Activated CD4-positive, alpha-beta T cell treated with anti-CD3 and anti-CD28 coated beads, Interleukin-2, Interleukin-4, amounts not matched to agents 100 ng/mL and 50 ng/mL, durations not matched to agents 16 hours and 8 hours (primary cell): ENCODE measurements around the gene ZYX.

Experiments
- DNase-seq: peaks from one replicate; pipeline ENCODE4 v3.0.0-alpha.2; 2020; ENCODE audit warnings: low spot score

ZYX gene

DNA sequence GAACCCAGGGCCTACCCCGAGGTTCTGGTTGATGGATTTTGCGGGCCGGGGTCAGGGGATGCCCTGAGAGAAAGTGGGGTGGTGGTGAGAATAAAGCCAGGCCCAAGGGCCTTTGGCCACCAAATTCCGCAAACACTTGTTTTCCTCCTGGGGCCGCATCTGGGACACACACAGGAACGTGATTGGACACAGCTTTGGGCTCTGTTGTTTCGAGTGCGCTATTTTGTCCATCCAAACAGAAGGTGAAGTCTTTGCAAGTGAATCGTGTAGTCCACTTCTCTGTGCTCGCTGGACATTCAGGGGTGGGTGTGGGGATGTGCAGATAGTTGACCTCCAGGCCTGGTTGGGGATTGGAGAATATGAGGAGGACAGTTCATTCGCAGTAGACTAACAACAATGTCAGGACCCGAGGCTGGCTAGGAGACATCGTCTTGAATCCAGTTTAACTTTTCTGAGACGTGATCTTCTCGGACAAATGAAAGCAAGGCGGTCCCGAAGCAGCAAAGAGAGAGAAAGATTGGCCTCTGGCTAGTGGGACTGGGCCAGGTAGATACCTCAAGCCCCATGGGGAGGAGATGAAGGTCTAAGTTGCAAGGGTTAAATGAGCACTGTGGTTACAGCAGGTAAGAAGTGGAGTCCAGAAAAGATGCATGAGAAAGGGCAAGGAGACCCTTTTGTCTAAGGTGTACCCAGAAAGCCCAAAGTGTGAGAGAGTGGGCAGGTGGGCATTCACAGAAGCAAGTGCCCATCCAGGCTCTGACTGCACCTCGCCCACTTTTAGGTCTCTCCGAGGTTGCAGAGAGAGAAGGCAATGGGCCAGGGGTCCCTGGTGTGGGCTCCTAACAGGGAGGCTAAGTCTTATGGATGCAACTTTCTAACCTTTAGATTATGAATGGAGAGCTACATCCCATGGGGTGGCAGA lies 17.9 kb upstream of the ZYX start:
- DNase-seq: no peak

DNA sequence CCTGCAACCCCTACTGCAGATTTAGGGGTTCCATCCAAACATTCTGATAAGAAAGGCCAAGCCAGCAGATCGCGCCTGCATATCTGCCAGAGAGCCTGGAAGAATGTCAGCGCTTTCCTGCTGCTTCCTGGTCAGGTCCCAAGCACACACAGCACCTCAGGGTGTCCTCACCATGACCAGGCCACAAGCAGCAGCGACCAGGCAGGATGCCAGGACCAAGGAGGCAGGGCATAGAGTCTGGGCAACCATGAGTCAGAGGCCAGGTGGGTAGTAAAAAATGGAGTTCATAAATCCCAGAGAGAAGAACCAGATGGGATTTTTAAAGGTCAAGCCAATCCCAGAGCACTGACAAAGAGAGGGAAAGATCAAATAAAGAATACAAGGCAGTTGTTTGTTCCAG lies 13.2 kb upstream of the ZYX start:
- no peak for DNase-seq

DNA sequence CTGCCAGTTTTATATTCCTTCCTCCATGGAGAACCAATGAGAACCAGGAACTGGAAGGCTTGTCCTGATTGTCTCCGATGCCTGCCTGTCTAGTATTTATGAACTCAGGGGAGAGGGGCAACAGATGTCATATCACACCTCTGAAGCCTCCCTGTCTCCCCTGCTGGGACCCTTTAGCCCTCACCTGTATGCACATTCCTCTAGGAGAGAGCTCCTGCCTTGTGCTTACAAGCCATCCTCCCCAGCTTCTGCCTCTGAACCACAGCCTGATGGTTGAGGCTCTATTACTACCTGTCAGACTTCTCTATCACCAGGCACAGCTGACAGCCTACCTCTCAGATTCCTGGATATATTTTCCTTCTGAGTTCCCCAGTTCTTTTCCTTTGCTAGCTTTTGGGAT lies 12.8 kb upstream of the ZYX start:
- DNase-seq: no peak

DNA sequence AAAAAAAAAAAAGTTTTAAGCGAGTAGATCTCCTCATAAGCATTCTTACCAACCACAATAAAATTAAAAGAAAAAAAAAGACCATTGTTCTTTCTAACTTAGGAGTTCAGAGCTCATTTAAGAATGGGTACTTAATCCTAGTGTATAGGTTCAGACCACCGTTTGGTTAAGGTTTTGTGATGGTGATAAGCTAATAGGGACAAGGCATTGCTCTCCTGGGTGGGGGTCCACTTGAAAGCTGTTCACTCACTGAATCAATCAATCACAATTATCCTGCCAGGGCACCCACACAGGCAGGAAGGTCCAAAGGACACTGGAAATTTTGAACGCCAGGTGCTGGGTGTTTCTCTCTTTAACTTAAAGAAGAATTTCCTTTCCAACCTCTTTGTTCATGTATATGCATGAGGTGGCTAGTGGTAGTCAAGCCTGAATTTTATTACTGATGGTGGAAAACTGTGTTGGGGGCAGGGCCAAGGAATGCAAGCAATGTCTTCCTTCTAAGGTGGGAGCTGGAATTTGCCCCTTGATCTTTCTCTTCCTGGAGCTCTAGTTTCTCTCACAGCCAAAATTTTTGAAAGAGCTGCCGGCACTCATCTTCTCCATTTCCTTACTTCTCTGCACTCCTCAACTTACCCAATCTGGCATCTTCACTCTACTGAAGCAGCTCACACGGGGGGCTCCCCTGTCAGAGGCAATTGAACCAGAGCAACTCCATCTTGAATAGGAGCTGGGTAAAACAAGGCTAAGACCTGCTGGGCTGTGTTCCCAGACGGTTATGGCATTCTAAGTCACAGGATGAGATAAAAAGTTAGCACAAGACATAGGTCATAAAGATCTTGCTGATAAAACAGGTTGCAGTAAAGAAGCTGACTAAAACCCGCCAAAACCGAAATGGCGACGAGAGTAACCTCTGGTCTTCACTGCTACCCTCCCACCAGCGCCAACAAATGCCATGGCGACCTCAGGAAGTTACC lies 11.2 kb upstream of the ZYX start:
- no peak for DNase-seq

DNA sequence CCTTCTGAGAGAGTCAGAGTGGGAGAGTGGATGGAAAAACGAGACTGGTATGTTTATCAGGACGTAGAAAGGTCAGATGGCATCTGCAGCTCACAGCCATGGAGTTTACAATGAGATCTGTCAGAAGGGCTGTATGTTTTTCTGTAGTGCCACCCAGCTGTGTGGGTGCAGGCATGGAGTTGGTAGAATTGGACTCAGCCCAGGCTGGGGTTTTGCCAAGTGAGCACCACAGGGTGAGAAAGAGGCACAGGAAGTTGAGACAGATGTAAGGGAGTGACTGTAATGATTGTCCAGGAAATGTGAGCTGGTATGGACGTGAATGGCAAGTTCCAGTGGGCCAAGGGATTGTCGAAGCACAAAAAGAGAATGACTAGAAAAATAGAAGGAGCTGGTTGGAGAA lies 9.1 kb upstream of the ZYX start:
- peak; percentile 61 for DNase-seq

DNA sequence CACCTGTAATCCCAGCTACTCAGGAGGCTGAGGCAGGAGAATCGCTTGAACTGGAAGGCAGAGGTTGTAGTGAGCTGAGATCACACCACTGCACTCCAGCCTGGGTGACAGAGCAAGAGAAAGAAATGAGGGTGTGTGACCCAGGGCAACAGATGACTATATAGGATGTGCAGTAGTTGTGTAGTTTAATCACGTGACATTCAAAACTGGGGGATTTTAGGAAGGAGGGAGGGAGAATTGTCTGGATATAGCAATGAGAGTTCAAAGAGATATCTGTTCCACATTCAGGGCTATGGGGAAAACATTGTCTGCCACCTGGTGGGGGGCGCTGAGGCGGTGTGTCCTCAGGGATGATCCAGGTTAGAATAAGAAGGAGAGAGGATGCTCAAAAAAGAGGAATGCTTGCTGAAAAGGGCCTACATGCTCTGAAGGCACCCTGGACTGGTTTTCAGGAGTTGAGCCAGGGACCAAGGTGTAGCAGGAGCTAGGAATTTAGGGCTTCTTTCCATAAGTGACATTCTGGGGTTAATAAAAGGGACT lies 7.8 kb upstream of the ZYX start:
- DNase-seq: no peak

DNA sequence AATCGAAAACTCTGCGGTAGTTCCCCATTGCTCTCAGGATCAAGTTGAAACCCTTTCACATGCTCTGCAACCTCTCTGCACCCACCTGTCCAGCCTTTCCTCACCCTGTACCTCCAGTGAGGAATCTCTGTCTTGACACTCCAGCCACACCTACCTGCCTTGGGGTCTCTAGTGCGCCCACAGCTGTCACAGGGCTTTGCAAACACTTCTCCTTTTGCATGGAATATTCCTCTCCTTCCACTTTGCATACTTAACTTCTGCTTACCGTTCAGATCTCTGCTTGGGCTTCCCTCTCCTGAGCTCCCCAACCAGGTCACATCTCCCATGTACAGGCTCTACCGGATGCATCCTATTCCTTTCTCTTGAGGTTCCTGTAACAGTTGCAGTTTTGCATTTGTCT lies 6.6 kb upstream of the ZYX start:
- no peak for DNase-seq

DNA sequence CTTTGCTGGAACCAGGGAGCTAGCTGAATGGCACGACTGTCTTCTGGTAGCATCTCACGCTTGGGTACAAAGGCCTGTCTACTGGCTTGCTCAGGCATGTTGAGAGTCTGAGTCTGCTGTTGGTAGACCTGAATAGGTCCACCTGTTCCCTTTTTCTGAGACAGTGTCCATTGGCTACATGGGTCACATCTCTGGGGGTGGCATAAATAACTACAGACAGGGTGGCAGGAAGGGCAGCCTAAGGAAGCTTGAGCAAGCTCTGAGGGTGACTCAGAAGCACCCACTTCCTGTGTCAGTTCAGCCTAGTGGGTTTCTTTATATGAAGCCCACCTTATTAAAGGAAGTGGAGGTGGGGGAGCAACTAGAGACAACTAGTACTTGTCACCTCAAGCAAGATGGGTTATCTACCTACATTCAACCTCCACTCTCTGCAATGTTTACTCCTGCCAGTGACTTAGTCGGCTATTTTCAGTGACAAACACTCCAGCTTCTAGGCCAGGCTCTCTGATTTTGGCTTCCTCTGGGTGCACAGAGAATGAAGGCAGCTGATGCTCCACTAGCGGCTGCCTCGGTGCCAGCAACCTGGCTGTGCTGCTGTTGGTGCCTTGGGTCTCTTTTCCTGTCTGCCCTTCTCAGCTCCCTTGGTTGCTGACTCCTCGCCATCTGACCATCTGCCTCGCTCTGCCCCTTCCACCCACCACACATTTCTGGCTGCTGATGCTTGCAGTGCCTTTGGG lies 5.7 kb upstream of the ZYX start:
- DNase-seq: peak; percentile 53

DNA sequence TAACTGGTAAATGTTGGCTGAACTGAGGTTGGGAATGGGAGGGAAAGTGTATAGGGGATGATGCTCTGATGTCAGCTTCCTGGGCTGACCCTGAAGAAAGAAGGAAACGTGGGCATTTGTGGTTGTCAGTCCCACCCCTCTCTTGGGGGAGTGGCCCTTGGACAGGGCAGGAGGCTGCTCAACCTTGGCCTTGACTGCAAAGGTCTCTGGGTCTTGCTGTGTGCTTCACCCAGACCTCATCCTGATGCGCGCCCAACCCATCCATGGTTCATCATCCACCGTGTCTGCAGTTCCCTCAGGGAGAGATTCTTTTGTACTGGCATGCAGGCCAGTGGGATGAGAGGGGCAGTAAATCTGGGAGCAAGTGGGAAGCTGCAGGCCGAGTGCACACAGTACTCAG lies 4.7 kb upstream of the ZYX start:
- DNase-seq: no peak

DNA sequence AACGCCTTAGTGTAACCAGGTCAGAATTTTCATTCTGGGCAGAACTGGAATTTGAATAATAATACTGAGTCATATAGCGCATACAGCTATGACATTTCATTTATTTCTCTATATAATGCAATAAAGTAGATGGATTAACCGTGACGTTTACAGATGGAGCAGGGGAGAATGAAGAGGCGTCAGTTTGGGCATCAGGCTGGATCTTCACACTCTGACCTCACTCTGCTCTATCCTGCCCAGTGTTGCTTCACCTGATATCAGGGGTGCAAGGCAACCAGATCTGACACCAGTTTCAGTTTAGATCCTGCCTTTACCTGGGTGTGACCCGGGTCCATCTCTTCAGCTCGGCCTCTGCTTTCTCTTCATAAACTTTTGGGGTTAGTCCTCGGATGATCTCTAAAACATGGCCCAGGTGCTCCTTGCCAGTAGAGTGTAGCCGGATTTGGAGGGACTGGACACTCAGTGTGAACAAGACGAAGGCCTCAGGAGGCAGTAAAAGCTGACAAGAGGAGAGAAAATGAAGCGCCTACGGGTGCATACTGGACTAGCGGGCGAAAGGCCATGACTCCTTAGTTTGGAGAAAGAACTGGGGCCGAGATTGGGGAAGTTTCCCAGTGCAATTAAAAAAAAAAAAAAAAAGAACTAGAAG lies 1.4 kb upstream of the ZYX start:
- no peak for DNase-seq

DNA sequence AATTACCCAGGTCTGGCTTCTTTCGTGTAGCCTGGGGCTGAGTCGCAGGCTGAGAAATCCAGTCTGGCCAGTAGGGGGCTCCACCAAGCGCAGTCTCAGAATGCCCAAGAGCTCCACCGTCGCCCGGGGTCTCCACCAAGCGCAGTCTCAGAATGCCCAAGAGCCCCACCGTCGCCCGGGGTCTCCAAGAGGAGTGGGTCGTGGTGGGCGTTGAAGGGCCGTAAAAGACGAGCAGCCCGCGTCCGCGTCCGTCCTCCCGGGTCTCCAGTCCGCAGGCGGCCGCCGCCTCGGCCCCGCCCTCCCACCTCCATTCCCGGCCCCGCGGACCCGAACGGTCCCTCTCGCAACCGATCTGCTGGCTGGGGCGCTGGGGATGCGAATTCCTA lies 892 bp upstream of the ZYX start:
- peak; percentile 88 for DNase-seq

DNA sequence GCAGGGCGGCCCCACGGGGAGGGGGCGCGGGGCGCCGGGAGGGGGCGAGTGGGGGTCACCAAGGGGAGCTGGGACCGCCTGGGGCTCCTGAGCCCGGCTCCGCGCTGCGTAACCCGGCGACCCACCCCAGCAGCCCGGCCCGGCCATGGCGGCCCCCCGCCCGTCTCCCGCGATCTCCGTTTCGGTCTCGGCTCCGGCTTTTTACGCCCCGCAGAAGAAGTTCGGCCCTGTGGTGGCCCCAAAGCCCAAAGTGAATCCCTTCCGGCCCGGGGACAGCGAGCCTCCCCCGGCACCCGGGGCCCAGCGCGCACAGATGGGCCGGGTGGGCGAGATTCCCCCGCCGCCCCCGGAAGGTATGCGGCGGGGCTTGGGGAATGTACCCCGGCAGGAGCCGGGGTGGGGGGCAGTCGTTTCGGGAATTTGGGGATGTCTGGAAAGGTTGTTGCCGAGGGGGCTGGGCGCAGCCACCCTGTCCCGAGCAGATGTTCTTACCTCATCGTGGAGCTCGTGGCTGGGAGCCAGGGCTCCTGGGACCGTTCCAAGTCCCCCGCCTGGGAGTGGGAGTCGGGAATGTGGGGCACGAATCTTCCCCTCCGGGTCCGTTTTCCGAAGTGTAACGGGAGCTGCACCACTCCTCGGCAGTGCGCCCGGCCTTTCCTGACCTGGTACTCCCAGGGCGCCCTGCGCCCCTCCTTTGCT lies 431 bp downstream of the ZYX start:
- no peak for DNase-seq

DNA sequence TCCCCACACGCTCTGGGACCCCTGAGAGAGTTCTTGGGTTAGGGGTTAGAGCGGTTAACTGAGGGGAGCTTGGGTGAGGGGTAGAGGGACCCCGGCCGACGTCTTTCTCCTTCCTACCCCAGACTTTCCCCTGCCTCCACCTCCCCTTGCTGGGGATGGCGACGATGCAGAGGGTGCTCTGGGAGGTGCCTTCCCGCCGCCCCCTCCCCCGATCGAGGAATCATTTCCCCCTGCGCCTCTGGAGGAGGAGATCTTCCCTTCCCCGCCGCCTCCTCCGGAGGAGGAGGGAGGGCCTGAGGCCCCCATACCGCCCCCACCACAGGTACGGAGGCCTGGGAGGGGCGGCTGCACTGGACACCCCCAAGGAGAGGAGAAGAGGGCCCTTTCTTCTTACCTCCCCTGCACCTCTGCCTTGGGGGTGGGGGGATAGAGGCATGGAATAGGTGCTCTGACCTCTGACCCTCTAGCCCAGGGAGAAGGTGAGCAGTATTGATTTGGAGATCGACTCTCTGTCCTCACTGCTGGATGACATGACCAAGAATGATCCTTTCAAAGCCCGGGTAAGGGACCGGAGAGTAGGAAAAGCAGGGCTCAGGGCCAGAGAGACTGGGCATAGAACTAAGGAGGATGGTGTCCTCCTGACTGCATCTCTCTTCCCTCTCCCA lies 1.1 kb downstream of the ZYX start:
- DNase-seq: no peak

DNA sequence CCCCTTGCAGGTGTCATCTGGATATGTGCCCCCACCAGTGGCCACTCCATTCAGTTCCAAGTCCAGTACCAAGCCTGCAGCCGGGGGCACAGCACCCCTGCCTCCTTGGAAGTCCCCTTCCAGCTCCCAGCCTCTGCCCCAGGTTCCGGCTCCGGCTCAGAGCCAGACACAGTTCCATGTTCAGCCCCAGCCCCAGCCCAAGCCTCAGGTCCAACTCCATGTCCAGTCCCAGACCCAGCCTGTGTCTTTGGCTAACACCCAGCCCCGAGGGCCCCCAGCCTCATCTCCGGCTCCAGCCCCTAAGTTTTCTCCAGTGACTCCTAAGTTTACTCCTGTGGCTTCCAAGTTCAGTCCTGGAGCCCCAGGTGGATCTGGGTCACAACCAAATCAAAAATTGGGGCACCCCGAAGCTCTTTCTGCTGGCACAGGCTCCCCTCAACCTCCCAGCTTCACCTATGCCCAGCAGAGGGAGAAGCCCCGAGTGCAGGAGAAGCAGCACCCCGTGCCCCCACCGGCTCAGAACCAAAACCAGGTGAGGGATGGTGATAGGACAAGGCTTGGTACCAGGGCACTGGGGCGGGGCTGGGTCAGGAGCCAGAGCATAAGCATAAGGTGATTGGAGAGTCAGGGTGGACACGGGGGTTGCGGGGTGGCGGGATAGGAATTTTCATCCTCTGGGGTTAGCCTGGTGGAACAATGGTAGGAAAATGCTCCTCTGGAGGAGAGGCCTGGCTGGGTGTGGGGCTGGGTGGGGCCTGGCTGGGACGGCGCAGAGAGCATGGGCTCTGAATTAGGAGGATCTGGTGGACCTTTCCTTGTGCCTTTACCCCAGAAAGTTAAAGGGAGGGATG lies 1.9 kb downstream of the ZYX start:
- no peak for DNase-seq

DNA sequence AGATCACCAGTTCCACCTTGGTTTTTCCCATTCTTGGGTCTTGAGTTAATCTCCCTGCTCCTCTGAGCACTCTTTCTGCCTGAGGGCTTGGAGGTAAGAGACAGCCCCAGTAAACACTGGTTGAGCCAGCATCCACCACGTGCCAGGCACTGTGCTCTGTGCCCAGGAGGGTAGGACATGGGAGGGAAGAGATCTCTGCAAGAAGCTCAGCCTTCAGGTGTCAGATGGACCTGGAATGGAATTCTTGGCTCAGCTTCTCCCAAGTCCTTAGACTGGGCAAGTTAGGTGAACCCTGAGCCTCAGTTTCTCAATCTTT lies 2.5 kb downstream of the ZYX start:
- DNase-seq: no peak

DNA sequence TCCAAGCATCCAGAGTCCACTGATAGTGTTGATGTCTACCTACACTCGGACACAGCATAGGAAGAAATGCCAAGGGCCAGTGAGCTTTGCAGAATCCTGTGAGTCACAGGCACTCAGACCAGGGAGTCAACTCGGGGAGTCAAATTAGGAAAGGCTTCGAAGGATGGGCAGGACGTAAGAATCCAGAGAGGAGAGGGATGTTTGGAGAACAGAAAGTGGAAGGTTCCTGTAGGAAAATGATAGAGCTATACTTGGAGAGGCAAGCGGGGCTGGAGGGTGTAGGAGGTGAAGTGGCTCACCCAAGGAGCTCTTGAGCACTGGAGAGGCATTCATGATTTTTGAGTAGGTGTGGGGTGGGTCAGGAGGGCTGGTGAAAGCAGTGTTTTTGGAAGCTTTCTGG lies 3.0 kb downstream of the ZYX start:
- no peak for DNase-seq

DNA sequence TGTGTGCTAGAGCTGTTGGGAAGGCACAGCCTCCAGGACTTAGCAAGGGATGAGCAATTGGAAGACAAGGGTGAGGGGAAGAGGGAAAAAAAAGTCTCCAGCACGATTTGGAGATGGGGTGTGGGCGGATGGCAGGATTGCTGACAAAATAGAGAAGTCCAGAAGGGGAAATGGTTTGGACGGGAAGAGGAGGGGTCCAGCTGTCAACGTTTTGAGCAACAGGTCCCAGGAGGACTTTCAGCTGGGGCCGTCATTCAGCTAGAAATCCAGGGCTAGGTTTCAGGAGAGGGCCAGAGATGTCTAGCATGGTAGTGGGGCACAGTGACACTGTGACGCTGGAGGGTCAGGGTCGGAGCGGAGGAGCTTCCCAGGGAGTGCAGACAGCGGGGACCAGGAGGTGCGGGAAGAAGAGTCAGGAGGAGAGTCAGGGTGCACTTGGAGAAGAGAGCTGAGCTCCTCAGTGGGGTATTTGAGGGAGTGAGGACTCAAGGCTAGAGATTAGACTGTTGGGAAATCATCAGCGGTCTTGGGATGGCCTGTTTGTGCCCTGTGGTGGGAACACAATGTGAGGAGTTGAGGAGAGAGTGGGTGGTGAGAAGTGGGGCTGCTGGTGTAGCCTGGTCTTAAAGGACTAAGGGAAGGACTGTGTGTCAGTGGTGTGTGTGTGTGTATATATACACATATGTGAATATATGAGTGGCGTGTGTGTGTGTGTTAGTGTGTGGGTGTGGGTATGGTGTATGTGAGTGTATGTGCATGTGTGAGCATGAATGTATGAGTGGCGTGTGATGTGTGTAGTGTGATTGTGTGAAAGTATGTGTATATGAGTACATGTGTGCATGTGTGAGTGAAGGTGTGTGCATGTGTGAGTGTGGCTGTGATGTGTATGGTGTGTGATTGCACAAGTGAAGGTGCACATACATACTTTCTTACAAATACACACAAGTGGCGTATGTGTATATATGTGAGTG lies 3.8 kb downstream of the ZYX start:
- no peak for DNase-seq
